ENCODE results near the gene RAMP3. TPM values are rescaled to one million over a fixed set of nuclear protein-coding genes. Genes with fewer than 3 reads are reported as not detected.

Gene RAMP3
- total RNA-seq, 1 donor from 2014 or later: not detected

GRCh38 chr7:45197461-45197860 lies 39.9 kb downstream of the RAMP3 start:
- H4K20me1 ChIP-seq (ENCODE audit: insufficient read depth, low read length): no peaks in the 10 kb centered on the region
- no peak overlapping the region for H2AFZ ChIP-seq (ENCODE audit: low read depth, low read length)
- no peak overlapping the region for H3K27ac Mint-ChIP-seq (ENCODE audit: unreplicated experiment)
- FAIRE-seq (no peak), DNase-seq (ENCODE audit: low read depth) (no peak)
- H3K9me3 Mint-ChIP-seq (ENCODE audit: unreplicated experiment): peaks cover 11% of the 10 kb centered on the region
- TF ChIP-seq, protein P1, sequence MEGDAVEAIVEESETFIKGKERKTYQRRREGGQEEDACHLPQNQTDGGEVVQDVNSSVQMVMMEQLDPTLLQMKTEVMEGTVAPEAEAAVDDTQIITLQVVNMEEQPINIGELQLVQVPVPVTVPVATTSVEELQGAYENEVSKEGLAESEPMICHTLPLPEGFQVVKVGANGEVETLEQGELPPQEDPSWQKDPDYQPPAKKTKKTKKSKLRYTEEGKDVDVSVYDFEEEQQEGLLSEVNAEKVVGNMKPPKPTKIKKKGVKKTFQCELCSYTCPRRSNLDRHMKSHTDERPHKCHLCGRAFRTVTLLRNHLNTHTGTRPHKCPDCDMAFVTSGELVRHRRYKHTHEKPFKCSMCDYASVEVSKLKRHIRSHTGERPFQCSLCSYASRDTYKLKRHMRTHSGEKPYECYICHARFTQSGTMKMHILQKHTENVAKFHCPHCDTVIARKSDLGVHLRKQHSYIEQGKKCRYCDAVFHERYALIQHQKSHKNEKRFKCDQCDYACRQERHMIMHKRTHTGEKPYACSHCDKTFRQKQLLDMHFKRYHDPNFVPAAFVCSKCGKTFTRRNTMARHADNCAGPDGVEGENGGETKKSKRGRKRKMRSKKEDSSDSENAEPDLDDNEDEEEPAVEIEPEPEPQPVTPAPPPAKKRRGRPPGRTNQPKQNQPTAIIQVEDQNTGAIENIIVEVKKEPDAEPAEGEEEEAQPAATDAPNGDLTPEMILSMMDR (IDR thresholded peaks at IDR 0.05; ENCODE audit: insufficient read depth, low read depth, low read length): no peak
- no peak for TF ChIP-seq EZH2 (IDR thresholded peaks at IDR 0.05; ENCODE audit: insufficient read depth, low read length)
- H3K36me3 Mint-ChIP-seq (ENCODE audit: low read depth, unreplicated experiment): peaks cover 1% of the 10 kb centered on the region
- H3K4me1 Mint-ChIP-seq (ENCODE audit: low read depth, unreplicated experiment): no peaks in the 10 kb centered on the region
- H3K4me3 ChIP-seq (ENCODE audit: insufficient read depth, low read depth, low read length): no peak overlapping the region
- no peaks in the 10 kb centered on the region for H3K79me2 ChIP-seq (ENCODE audit: insufficient read depth, low read length)
- peaks cover 24% of the 10 kb centered on the region for H3K27me3 Mint-ChIP-seq (ENCODE audit: low read depth, unreplicated experiment)
- no peak overlapping the region for H3K27ac ChIP-seq (ENCODE audit: low read depth, low read length)
- H3K27me3 ChIP-seq (ENCODE audit: insufficient read depth, low read length): no peaks in the 10 kb centered on the region
- H3K4me3 Mint-ChIP-seq (ENCODE audit: unreplicated experiment): no peak overlapping the region
- H3K9ac ChIP-seq (ENCODE audit: low read length): no peak overlapping the region
- no peaks in the 10 kb centered on the region for H3K9me3 ChIP-seq (ENCODE audit: insufficient read depth, low read depth, low read length)
- H3K4me2 ChIP-seq (ENCODE audit: low read length): no peak overlapping the region
- H3K36me3 ChIP-seq (ENCODE audit: insufficient read depth, low read length): no peaks in the 10 kb centered on the region
- no peaks in the 10 kb centered on the region for H3K4me1 ChIP-seq (ENCODE audit: insufficient read depth, low read length)

DNA sequence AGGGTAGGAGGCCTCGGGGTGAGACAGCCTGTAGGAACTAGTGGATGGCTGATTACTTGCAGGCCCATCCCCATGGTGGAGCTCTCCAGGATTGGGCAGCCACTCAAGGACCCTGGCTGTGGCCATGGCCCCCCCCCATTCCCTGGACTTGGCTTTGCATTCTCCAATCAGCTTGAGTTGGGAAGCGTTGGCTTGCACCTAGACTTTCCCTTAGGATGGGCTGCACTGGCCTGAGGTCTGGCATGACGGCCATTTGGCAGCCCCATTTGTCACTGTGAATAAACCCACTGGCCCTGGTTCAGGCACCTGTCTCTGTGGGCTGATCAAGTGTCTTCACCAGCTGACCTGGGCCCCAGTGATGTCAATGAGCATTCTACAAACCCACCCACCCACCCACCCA lies 41.4 kb downstream of the RAMP3 start:
- Histone ChIP-seq H3K4me1 (ENCODE audit: insufficient read depth, low read length) (no peaks in the 10 kb centered on the region), H3K9ac (ENCODE audit: low read length) (no peak overlapping the region), H3K36me3 (ENCODE audit: insufficient read depth, low read length) (no peaks in the 10 kb centered on the region), H4K20me1 (ENCODE audit: insufficient read depth, low read length) (no peaks in the 10 kb centered on the region), H3K27me3 (ENCODE audit: insufficient read depth, low read length) (peaks cover 4% of the 10 kb centered on the region), H3K4me3 (ENCODE audit: insufficient read depth, low read depth, low read length) (no peak overlapping the region), H3K79me2 (ENCODE audit: insufficient read depth, low read length) (no peaks in the 10 kb centered on the region), H3K4me2 (ENCODE audit: low read length) (no peak overlapping the region), H3K9me3 (ENCODE audit: insufficient read depth, low read depth, low read length) (no peaks in the 10 kb centered on the region), H3K27ac (ENCODE audit: low read depth, low read length) (no peak overlapping the region), H2AFZ (ENCODE audit: low read depth, low read length) (no peak overlapping the region)
- Mint-ChIP-seq H3K4me1 (ENCODE audit: low read depth, unreplicated experiment) (peaks cover 3% of the 10 kb centered on the region), H3K9me3 (ENCODE audit: unreplicated experiment) (peaks cover 5% of the 10 kb centered on the region), H3K4me3 (ENCODE audit: unreplicated experiment) (no peak overlapping the region), H3K27ac (ENCODE audit: unreplicated experiment) (no peak overlapping the region), H3K27me3 (ENCODE audit: low read depth, unreplicated experiment) (peaks cover 25% of the 10 kb centered on the region), H3K36me3 (ENCODE audit: low read depth, unreplicated experiment) (peaks cover 1% of the 10 kb centered on the region)
- no peak for DNase-seq (ENCODE audit: low read depth)
- FAIRE-seq: no peak
- TF ChIP-seq, protein P1 (IDR thresholded peaks at IDR 0.05; ENCODE audit: insufficient read depth, low read depth, low read length): no peak
- TF ChIP-seq EZH2 (IDR thresholded peaks at IDR 0.05; ENCODE audit: insufficient read depth, low read length): no peak

GRCh38 chr7:45199506-45199905 lies 41.9 kb downstream of the RAMP3 start:
- DNase-seq (ENCODE audit: low read depth): no peak
- Histone ChIP-seq H3K4me3 (ENCODE audit: insufficient read depth, low read depth, low read length) (no peak overlapping the region), H3K79me2 (ENCODE audit: insufficient read depth, low read length) (no peaks in the 10 kb centered on the region), H3K9ac (ENCODE audit: low read length) (no peak overlapping the region), H3K9me3 (ENCODE audit: insufficient read depth, low read depth, low read length) (no peaks in the 10 kb centered on the region), H3K27me3 (ENCODE audit: insufficient read depth, low read length) (peaks cover 4% of the 10 kb centered on the region), H3K27ac (ENCODE audit: low read depth, low read length) (no peak overlapping the region), H2AFZ (ENCODE audit: low read depth, low read length) (no peak overlapping the region), H3K4me2 (ENCODE audit: low read length) (no peak overlapping the region), H3K4me1 (ENCODE audit: insufficient read depth, low read length) (no peaks in the 10 kb centered on the region), H3K36me3 (ENCODE audit: insufficient read depth, low read length) (no peaks in the 10 kb centered on the region), H4K20me1 (ENCODE audit: insufficient read depth, low read length) (no peaks in the 10 kb centered on the region)
- peaks cover 1% of the 10 kb centered on the region for H3K36me3 Mint-ChIP-seq (ENCODE audit: low read depth, unreplicated experiment)
- H3K27me3 Mint-ChIP-seq (ENCODE audit: low read depth, unreplicated experiment): peaks cover 22% of the 10 kb centered on the region
- H3K27ac Mint-ChIP-seq (ENCODE audit: unreplicated experiment): no peak overlapping the region
- no peak for FAIRE-seq
- peaks cover 5% of the 10 kb centered on the region for H3K9me3 Mint-ChIP-seq (ENCODE audit: unreplicated experiment)
- no peak for TF ChIP-seq EZH2 (IDR thresholded peaks at IDR 0.05; ENCODE audit: insufficient read depth, low read length)
- TF ChIP-seq, protein P1 (IDR thresholded peaks at IDR 0.05; ENCODE audit: insufficient read depth, low read depth, low read length): no peak
- no peak overlapping the region for H3K4me3 Mint-ChIP-seq (ENCODE audit: unreplicated experiment)
- H3K4me1 Mint-ChIP-seq (ENCODE audit: low read depth, unreplicated experiment): peaks cover 8% of the 10 kb centered on the region

All from astrocyte (in vitro differentiated cells and primary cell).